Neutrophil (primary cell): ENCODE results near the gene ZBTB17.

Experiments used
- H3K27ac ChIP-seq: fragments of 200-600 bp; sonication (generic); 2 replicates; pipeline ENCODE4 v1.5.1; 2016; ENCODE audit warnings: mild to moderate bottlenecking, moderate library complexity
- H3K27me3 ChIP-seq: fragments of 200-600 bp; sonication (generic); 2 replicates; pipeline ENCODE4 v1.6.0; 2016; ENCODE audit warnings: mild to moderate bottlenecking
- H3K36me3 ChIP-seq: fragments of 200-600 bp; sonication (generic); 2 replicates; pipeline ENCODE4 v1.5.1; 2017
- H3K4me1 ChIP-seq, 2 experiments: fragments of 200-600 bp in 1 of 2; sonication (generic) in 1 of 2; 1 replicate in 1 of 2; 2 replicates in 1 of 2; pipeline versions ENCODE4 v1.5.1 to v1.6.1; 2013 to 2016; ENCODE audit warnings: low read depth in 1 of 2, low read length in 1 of 2, mild to moderate bottlenecking in 1 of 2, moderate library complexity in 1 of 2; ENCODE audit not compliant: control insufficient read depth in 1 of 2, insufficient read depth in 1 of 2
- H3K4me3 ChIP-seq, 2 experiments: fragments of 200-600 bp in 1 of 2; sonication (generic) in 1 of 2; 1 replicate in 1 of 2; 2 replicates in 1 of 2; pipeline ENCODE4 v1.5.1; 2013 to 2016; ENCODE audit warnings: low read depth in 1 of 2, low read length in 1 of 2, mild to moderate bottlenecking in 1 of 2, moderate library complexity in 1 of 2
- H3K9me3 ChIP-seq: fragments of 200-600 bp; sonication (generic); 2 replicates; pipeline ENCODE4 v1.5.1; 2016
- CTCF ChIP-seq: fragments of 200-600 bp; sonication (generic); IDR thresholded peaks from 2 replicates; pipeline ENCODE4 v1.5.1; 2016; ENCODE audit warnings: antibody characterized with exemption

ZBTB17 gene

DNA sequence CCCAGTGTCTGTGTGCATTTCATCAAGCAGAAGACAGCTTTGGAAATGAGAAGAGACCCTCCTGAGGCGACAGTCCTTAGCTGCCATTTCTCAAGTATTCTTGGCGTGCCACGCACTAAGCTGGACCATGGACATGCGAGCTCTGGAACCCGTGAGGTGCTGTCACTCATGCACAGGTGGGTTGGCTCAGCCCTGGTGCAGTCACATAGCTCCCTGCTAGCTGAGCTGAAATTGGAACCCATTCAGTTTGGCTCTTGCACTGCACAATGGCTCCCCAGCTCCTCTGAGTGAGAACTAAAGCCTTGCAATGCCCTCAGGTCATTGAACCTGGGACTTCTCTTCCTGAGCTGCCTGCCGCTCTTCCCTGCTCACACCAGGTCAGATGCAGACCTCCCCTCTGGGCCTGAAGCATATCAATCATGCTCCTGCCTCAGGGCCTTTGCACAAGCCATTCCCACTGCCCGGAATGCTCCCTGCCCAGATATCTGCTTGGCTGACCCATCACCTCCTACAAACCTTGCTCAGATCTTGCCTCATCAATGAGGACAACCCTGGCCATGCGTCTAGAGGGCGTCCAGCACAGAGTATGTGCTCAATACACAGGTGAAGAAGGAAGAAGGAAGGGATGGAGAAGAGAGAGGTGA lies 21.9 kb upstream of the ZBTB17 start:
- Histone ChIP-seq H3K9me3 (no peaks in the 10 kb centered on the region), H3K27ac (no peak overlapping the region), H3K4me3 (no peak overlapping the region), H3K27me3 (no peaks in the 10 kb centered on the region), H3K4me1 (no peaks in the 10 kb centered on the region), H3K36me3 (no peaks in the 10 kb centered on the region)
- no peak for TF ChIP-seq CTCF

DNA sequence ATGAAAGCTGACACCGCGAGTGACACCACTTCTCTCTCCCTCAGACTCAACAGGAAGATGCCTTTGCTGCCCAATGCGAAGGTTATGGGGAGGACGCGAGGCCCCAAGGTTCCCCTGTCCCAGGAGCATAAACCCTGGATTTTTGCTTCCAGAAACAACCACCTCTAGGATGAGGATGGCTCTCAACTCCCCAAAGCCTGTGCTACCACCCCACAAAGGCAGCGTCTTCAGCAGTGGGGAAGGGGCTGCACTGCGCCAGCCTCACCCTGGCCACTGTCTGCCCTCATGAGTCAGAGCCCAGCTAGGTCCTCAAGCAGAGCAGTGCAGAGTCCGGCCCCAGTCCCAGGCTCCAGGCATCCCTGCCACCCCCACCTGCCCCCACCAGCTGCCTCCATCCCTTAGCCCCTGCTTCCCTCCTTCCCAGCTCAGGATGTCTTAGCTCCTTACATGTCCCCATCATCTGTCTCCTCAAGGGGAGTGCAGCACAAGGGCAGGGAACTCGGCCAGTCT lies 21.2 kb upstream of the ZBTB17 start:
- TF ChIP-seq CTCF: no peak
- Histone ChIP-seq H3K4me3 (no peak overlapping the region), H3K4me1 (no peaks in the 10 kb centered on the region), H3K9me3 (no peaks in the 10 kb centered on the region), H3K36me3 (no peaks in the 10 kb centered on the region), H3K27me3 (no peaks in the 10 kb centered on the region), H3K27ac (no peak overlapping the region)

DNA sequence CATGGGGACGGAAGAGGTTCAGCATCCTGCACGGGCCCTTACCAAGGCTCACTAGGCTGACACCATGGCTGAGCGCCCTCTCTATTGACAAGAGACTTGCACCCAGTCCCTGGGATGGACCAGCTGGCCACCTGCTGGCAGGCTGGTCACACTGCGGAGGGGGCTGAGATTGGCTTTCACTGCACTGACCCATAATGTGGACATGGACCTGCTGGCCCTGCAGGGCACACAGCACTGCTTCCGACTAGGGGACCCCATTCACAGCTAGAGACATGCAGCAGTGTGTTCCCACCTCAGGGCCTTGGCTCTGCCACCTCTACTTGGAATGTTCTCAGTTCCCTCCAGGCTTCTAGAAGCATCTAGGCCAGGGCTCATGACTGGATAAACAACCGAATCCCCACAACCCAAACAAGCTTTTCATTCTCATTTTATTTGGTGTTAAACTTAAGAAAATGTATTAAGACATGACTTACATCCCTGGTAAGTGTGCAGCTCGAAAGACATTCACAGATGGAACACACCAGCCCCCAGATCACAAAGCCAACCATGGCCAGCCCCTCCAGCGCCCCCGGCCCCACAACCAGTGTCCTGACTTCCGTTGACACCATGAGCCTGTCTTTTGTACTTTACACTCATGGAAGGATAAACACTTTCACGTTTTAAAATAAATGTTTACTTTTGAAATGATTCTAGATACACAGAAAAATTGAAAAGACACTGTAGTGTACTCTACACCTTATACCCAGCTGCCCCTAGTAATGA lies 18.9 kb upstream of the ZBTB17 start:
- Histone ChIP-seq H3K9me3 (no peaks in the 10 kb centered on the region), H3K4me3 (no peak overlapping the region), H3K36me3 (no peaks in the 10 kb centered on the region), H3K27ac (no peak overlapping the region), H3K27me3 (no peaks in the 10 kb centered on the region), H3K4me1 (no peaks in the 10 kb centered on the region)
- TF ChIP-seq CTCF: no peak

- no peaks in the 10 kb centered on the region for H3K9me3 ChIP-seq
- H3K4me3 ChIP-seq: no peak overlapping the region
- no peaks in the 10 kb centered on the region for H3K36me3 ChIP-seq
- TF ChIP-seq CTCF: no peak
- no peaks in the 10 kb centered on the region for H3K27me3 ChIP-seq
- no peak overlapping the region for H3K27ac ChIP-seq
- H3K4me1 ChIP-seq: no peaks in the 10 kb centered on the region
These were observed 18.2 kb upstream of the ZBTB17 start for GRCh38 chr1:15994081-15994480.

DNA sequence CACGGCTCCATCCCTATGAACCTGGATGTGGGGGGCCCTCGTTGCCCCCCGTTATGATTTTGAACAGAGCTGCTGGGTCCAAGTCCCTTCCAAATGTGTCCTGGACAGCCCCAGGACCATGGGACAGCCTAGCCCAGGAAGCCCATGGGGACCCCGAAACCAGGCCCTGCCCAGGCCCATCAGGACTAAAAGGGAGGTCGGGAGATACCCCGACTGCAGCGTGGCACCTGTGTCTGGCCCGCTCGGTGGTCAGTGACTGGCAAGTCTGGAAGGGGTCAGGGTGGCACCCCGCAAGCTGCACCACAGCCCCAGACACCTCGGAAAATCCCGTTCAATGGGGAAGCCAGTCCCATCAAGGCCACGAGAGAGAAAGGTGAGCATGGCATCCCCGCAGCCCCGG lies 17.8 kb upstream of the ZBTB17 start:
- H3K4me1 ChIP-seq: no peaks in the 10 kb centered on the region
- no peak overlapping the region for H3K4me3 ChIP-seq
- no peak overlapping the region for H3K27ac ChIP-seq
- no peaks in the 10 kb centered on the region for H3K27me3 ChIP-seq
- no peaks in the 10 kb centered on the region for H3K36me3 ChIP-seq
- no peak for TF ChIP-seq CTCF
- H3K9me3 ChIP-seq: no peaks in the 10 kb centered on the region
